NCI-H1092 (cell line): ENCODE results near the gene UBR4.
"Not testable (repeated sequence)": the region's sequence is repeated elsewhere in the genome, so short reads cannot be mapped to it uniquely, and the experiment has no call there.

Experiments
- DNase-seq: peaks from one replicate; lab custom pipeline; 2025; lab: John Stamatoyannopoulos, UW

The UBR4 gene

GRCh38 chr1:19220080-19220846, 10.2 kb upstream of the UBR4 start:
- no peak for DNase-seq

GRCh38 chr1:19219451-19219850, 9.4 kb upstream of the UBR4 start:
- DNase-seq = no peak

GRCh38 chr1:19216585-19216984, 6.5 kb upstream of the UBR4 start:
- not testable (repeated sequence) for DNase-seq

- DNase-seq = no peak
Observed at GRCh38 chr1:19213580-19213979, 3.5 kb upstream of the UBR4 start.

- DNase-seq = no peak
Observed at GRCh38 chr1:19212167-19212566, 2.1 kb upstream of the UBR4 start.

- no peak for DNase-seq
Observed at GRCh38 chr1:19210772-19211549, 895 bp upstream of the UBR4 start.

- no peak for DNase-seq
Observed at GRCh38 chr1:19209439-19209989, 552 bp downstream of the UBR4 start.

- no peak for DNase-seq
Observed at GRCh38 chr1:19208710-19209438, 1.2 kb downstream of the UBR4 start.

- no peak for DNase-seq
Observed at GRCh38 chr1:19206947-19207346, 3.1 kb downstream of the UBR4 start.

GRCh38 chr1:19205845-19206244, 4.2 kb downstream of the UBR4 start:
- no peak for DNase-seq

- no peak for DNase-seq
Observed at GRCh38 chr1:19205403-19205802, 4.7 kb downstream of the UBR4 start.

GRCh38 chr1:19204446-19205266, 5.4 kb downstream of the UBR4 start:
- DNase-seq = no peak

- DNase-seq = no peak
Observed at GRCh38 chr1:19203440-19203839, 6.6 kb downstream of the UBR4 start.

GRCh38 chr1:19202396-19202795, 7.7 kb downstream of the UBR4 start:
- no peak for DNase-seq

- no peak for DNase-seq
Observed at GRCh38 chr1:19199969-19200604, 10.0 kb downstream of the UBR4 start.

- no peak for DNase-seq
Observed at GRCh38 chr1:19199329-19199968, 10.6 kb downstream of the UBR4 start.

GRCh38 chr1:19198820-19199219, 11.2 kb downstream of the UBR4 start:
- no peak for DNase-seq

GRCh38 chr1:19197845-19198244, 12.2 kb downstream of the UBR4 start:
- no peak for DNase-seq

- no peak for DNase-seq
Observed at GRCh38 chr1:19196331-19196730, 13.7 kb downstream of the UBR4 start.

GRCh38 chr1:19193004-19193403, 17.1 kb downstream of the UBR4 start:
- no peak for DNase-seq

- no peak for DNase-seq
Observed at GRCh38 chr1:19191811-19192210, 18.3 kb downstream of the UBR4 start.
